GM13977 (cell line): ENCODE measurements around the gene NRF1.
"Not testable (repeated sequence)": the region's sequence is repeated elsewhere in the genome, so short reads cannot be mapped to it uniquely, and the experiment has no call there.

Experiments
- DNase-seq: peaks from one replicate; pipeline ENCODE4 v3.0.0; 2012; ENCODE audit warnings: low spot score
- CTCF ChIP-seq: IDR thresholded peaks from 2 replicates; pipeline ENCODE4 v1.5.1; 2012; ENCODE audit warnings: mild to moderate bottlenecking, control low read depth; ENCODE audit not compliant: insufficient read depth; ENCODE audit errors: extremely low read depth, missing control alignments
- in situ Hi-C: fragments of 300-500 bp; cut with MboI; formaldehyde crosslinking; loops from one replicate; pipeline ENCODE4 v1.12.0; 2022; ENCODE audit warnings: low sequenced_read_pairs, low pct_unique_long_range_greater_than_20kb, mixed read lengths, inconsistent platforms; ENCODE audit not compliant: unreplicated experiment

NRF1 gene

GRCh38 chr7:129611246-129612111, at the start of gene NRF1:
Gene NRF1, plus strand, starts transcription at chr7:129611720. Its CDS starts 45,632 bp downstream, at chr7:129657352.
- in situ Hi-C loops, result no loop called here
- peak; percentile 94 for DNase-seq
- peak; percentile 22 for TF ChIP-seq CTCF

- DNase-seq, in situ Hi-C loops: not testable (repeated sequence)
These were observed 45.2 kb upstream of the NRF1 start for GRCh38 chr7:129566323-129566722.

DNA sequence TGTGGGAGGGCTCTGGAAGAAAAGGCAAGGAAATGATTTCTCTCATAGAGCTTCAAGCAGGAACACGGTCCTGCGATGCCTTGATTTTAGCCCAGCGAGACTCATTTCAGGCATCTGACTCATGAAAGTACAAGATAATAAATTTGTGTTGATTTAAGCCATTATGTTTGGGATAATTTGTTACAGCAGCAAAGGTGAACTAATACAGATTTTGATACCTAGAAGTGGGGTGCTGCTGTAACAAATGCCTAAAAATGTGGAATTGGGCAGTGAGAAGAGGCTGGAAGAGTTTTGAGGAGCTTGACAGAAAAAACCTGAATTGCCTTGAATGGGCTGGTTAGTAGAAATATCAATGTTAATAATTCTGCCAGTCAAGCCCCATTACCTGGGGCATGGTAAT, 44.1 kb upstream of the NRF1 start:
- no peak for DNase-seq
- no peak for TF ChIP-seq CTCF
- in situ Hi-C loops, result no loop called here

DNA sequence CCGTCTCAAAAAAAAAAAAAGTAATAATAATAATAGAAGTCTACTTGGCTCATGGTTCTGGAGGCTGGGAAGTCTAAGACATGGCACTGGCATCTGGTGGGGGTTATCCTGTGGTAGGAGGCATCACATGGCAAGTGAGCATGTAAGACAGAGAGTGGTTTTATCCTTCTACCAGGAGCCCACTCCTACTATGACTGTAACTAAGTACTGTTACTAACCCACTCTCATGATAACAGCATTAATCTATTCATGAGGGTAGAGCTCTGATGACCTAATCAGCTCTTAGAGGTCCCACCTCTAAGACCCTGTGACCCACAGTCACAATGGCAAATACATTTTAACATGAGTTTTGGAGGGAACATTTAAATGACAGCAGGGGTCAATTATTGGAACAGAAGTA, 43.3 kb upstream of the NRF1 start:
- no peak for TF ChIP-seq CTCF
- in situ Hi-C loops, result no loop called here
- no peak for DNase-seq

GRCh38 chr7:129569326-129569725, 42.2 kb upstream of the NRF1 start:
- in situ Hi-C loops, result no loop called here
- no peak for DNase-seq
- no peak for TF ChIP-seq CTCF

DNA sequence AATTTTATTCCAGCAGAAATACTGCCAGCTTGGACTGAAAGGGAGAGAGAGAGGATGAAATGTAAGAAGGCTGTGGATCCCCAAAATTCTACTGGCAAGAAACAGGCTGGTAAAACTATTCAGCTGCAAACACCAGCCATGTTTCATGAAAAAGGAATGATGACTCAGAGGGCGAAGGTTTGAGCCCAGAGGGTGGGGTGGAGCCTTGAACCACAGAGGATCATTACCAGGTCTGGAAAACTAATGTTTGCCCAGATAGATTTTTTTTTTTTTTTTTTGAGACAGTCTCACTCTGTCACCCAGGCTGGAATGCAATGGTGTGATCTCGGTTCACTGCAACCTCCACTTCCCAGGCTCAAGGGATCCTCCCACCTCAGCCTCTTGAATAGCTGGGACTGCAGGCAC, 41.7 kb upstream of the NRF1 start:
- no peak for DNase-seq
- in situ Hi-C loops, result no loop called here
- TF ChIP-seq CTCF, result no peak

GRCh38 chr7:129571201-129571600, 40.3 kb upstream of the NRF1 start:
- in situ Hi-C loops, result no loop called here
- TF ChIP-seq CTCF, result no peak
- DNase-seq, result no peak
